KMS-11 (cell line): ENCODE measurements around the gene ARHGEF28.
A peak's percentile ranks its signal among the peaks of the same experiment; 100 is the strongest.

Experiments used
- H2AFZ ChIP-seq: fragments of 200-600 bp; sonication (generic); 2 replicates; pipeline ENCODE4 v1.6.1; 2016; ENCODE audit warnings: antibody characterized with exemption, mixed run types, low read depth
- H3K27ac ChIP-seq: fragments of 200-600 bp; sonication (generic); 2 replicates; pipeline ENCODE4 v1.6.1; 2016; ENCODE audit warnings: mild to moderate bottlenecking, mixed run types
- H3K27me3 ChIP-seq: fragments of 200-600 bp; sonication (generic); 2 replicates; pipeline ENCODE4 v1.6.1; 2017; ENCODE audit warnings: mild to moderate bottlenecking, low read depth, mixed run types, moderate library complexity; ENCODE audit not compliant: insufficient read depth
- H3K36me3 ChIP-seq: fragments of 200-600 bp; sonication (generic); 2 replicates; pipeline ENCODE4 v1.6.1; 2017; ENCODE audit warnings: mild to moderate bottlenecking, mixed run types; ENCODE audit not compliant: insufficient read depth
- H3K4me1 ChIP-seq: fragments of 200-600 bp; sonication (generic); 2 replicates; pipeline ENCODE4 v1.6.1; 2016; ENCODE audit warnings: mild to moderate bottlenecking, low read depth, mixed run types; ENCODE audit not compliant: poor library complexity, severe bottlenecking
- H3K4me2 ChIP-seq: fragments of 200-600 bp; sonication (generic); 2 replicates; pipeline ENCODE4 v1.7.0; 2016; ENCODE audit warnings: mild to moderate bottlenecking, mixed run types
- H3K4me3 ChIP-seq: fragments of 200-600 bp; sonication (generic); IDR thresholded peaks from 2 replicates; pipeline ENCODE4 v1.6.1; 2017; ENCODE audit warnings: low read depth, low read length, mixed read lengths; ENCODE audit not compliant: insufficient read depth
- H3K79me2 ChIP-seq: fragments of 200-600 bp; sonication (generic); 2 replicates; pipeline ENCODE4 v1.6.1; 2016; ENCODE audit warnings: low read depth, mixed run types; ENCODE audit not compliant: insufficient read depth
- H3K9ac ChIP-seq: fragments of 200-600 bp; sonication (generic); 2 replicates; pipeline ENCODE4 v1.6.1; 2016; ENCODE audit warnings: mild to moderate bottlenecking, mixed run types
- H4K20me1 ChIP-seq: fragments of 200-600 bp; sonication (generic); 2 replicates; pipeline ENCODE4 v1.6.1; 2016; ENCODE audit warnings: mild to moderate bottlenecking, mixed run types; ENCODE audit not compliant: insufficient read depth
- CTCF ChIP-seq: fragments of 200-600 bp; sonication (generic); conservative IDR thresholded peaks from 2 replicates; pipeline ENCODE4 v1.6.1; 2017; ENCODE audit warnings: low read depth, mild to moderate bottlenecking, antibody characterized with exemption, low read length, moderate library complexity, mixed read lengths

The ARHGEF28 gene

GRCh38 chr5:73668486-73669111, 42.6 kb downstream of the ARHGEF28 start:
- Histone ChIP-seq H3K4me2 (peak overlapping the region; percentile 31; the same call in 1 of the 2 replicates), H3K9ac (no peak overlapping the region), H3K79me2 (no peaks in the 10 kb centered on the region), H4K20me1 (no peaks in the 10 kb centered on the region), H3K27ac (no peak overlapping the region), H3K36me3 (no peaks in the 10 kb centered on the region), H3K4me3 (no peak overlapping the region), H2AFZ (no peak overlapping the region), H3K27me3 (no peaks in the 10 kb centered on the region), H3K4me1 (peaks cover 18% of the 10 kb centered on the region)
- no peak for TF ChIP-seq CTCF

GRCh38 chr5:73670731-73671130, 44.7 kb downstream of the ARHGEF28 start:
- Histone ChIP-seq H4K20me1 (no peaks in the 10 kb centered on the region), H3K27me3 (no peaks in the 10 kb centered on the region), H3K79me2 (no peaks in the 10 kb centered on the region), H3K4me2 (no peak overlapping the region), H3K36me3 (no peaks in the 10 kb centered on the region), H3K4me1 (peaks cover 19% of the 10 kb centered on the region), H3K27ac (no peak overlapping the region), H3K9ac (no peak overlapping the region), H2AFZ (no peak overlapping the region), H3K4me3 (no peak overlapping the region)
- TF ChIP-seq CTCF: no peak

- Histone ChIP-seq H3K4me1 (peaks cover 19% of the 10 kb centered on the region), H3K79me2 (no peaks in the 10 kb centered on the region), H3K9ac (no peak overlapping the region), H3K27me3 (no peaks in the 10 kb centered on the region), H4K20me1 (no peaks in the 10 kb centered on the region), H3K4me3 (no peak overlapping the region), H3K36me3 (no peaks in the 10 kb centered on the region), H3K27ac (no peak overlapping the region), H3K4me2 (no peak overlapping the region), H2AFZ (no peak overlapping the region)
- TF ChIP-seq CTCF: no peak
These were observed 46.1 kb downstream of the ARHGEF28 start for GRCh38 chr5:73672132-73672531.

- H3K79me2 ChIP-seq: no peaks in the 10 kb centered on the region
- H3K9ac ChIP-seq: no peak overlapping the region
- H4K20me1 ChIP-seq: no peaks in the 10 kb centered on the region
- H3K4me2 ChIP-seq: no peak overlapping the region
- TF ChIP-seq CTCF: no peak
- no peak overlapping the region for H3K27ac ChIP-seq
- H2AFZ ChIP-seq: no peak overlapping the region
- no peaks in the 10 kb centered on the region for H3K36me3 ChIP-seq
- no peaks in the 10 kb centered on the region for H3K27me3 ChIP-seq
- H3K4me1 ChIP-seq: peaks cover 16% of the 10 kb centered on the region
- H3K4me3 ChIP-seq: no peak overlapping the region
These were observed 47.2 kb downstream of the ARHGEF28 start for GRCh38 chr5:73673161-73673591.
